GM23338 (cell line): Measurements from ENCODE around the gene AGPAT4. TPM values are rescaled to one million over a fixed set of nuclear protein-coding genes. Genes with fewer than 3 reads are reported as not detected.

Experiments used
- ATAC-seq: fragments of 200-7000 bp; cut with Tn5 transposase; 3 replicates; pipeline ENCODE4 v1.9.1; 2020
- DNase-seq: peaks from one replicate; pipeline ENCODE4 v3.0.0-alpha.2; 2015; ENCODE audit warnings: low spot score
- H2AFZ ChIP-seq: fragments of 200-600 bp; sonication (generic); 2 replicates; pipeline ENCODE4 v1.8.0; 2016; ENCODE audit warnings: antibody characterized with exemption, mild to moderate bottlenecking, moderate library complexity
- H3F3A ChIP-seq: fragments of 200-600 bp; sonication (generic); replicated peaks from 2 replicates; pipeline ENCODE4 v1.8.0; 2017; ENCODE audit warnings: antibody characterized with exemption, mixed run types, low read depth
- H3K27ac ChIP-seq: fragments of 200-600 bp; sonication (generic); 2 replicates; pipeline ENCODE4 v1.6.1; 2016; ENCODE audit warnings: low read depth
- H3K27me3 ChIP-seq: fragments of 200-600 bp; sonication (generic); 2 replicates; pipeline ENCODE4 v1.8.0; 2016; ENCODE audit warnings: mild to moderate bottlenecking, mixed run types, moderate library complexity; ENCODE audit not compliant: insufficient read depth
- H3K36me3 ChIP-seq: fragments of 200-600 bp; sonication (generic); 2 replicates; pipeline ENCODE4 v1.8.0; 2016; ENCODE audit warnings: mild to moderate bottlenecking; ENCODE audit not compliant: insufficient read depth
- H3K4me1 ChIP-seq: fragments of 200-600 bp; sonication (generic); 2 replicates; pipeline ENCODE4 v1.8.0; 2016; ENCODE audit warnings: mild to moderate bottlenecking, moderate library complexity; ENCODE audit not compliant: insufficient read depth
- H3K4me2 ChIP-seq: fragments of 200-600 bp; sonication (generic); 2 replicates; pipeline ENCODE4 v1.7.1; 2017; ENCODE audit warnings: mixed run types
- H3K4me3 ChIP-seq: fragments of 200-600 bp; sonication (generic); 2 replicates; pipeline ENCODE4 v1.6.1; 2016; ENCODE audit warnings: mixed run types
- H3K79me2 ChIP-seq: fragments of 200-600 bp; sonication (generic); replicated peaks from 2 replicates; pipeline ENCODE4 v1.8.0; 2017; ENCODE audit warnings: mild to moderate bottlenecking; ENCODE audit not compliant: insufficient read depth
- H3K9me2 ChIP-seq: fragments of 200-600 bp; sonication (generic); 2 replicates; pipeline ENCODE4 v1.8.0; 2017; ENCODE audit not compliant: insufficient read depth
- H4K20me1 ChIP-seq: fragments of 200-600 bp; sonication (generic); replicated peaks from 2 replicates; pipeline ENCODE4 v1.8.0; 2017; ENCODE audit warnings: mild to moderate bottlenecking; ENCODE audit not compliant: insufficient read depth
- H3K27ac Mint-ChIP-seq: 2 replicates; pipeline ENCODE4 v1.8.0; 2020; ENCODE audit warnings: inconsistent platforms, mild to moderate bottlenecking, moderate library complexity, mixed read lengths
- H3K27me3 Mint-ChIP-seq: 3 replicates; pipeline ENCODE4 v1.8.0; 2022; ENCODE audit warnings: low read depth, mild to moderate bottlenecking, moderate library complexity, mixed read lengths, inconsistent platforms; ENCODE audit not compliant: insufficient read depth, poor library complexity
- H3K36me3 Mint-ChIP-seq: 3 replicates; pipeline ENCODE4 v1.8.0; 2021; ENCODE audit warnings: low read depth, mild to moderate bottlenecking, inconsistent platforms, moderate library complexity, mixed read lengths
- H3K4me1 Mint-ChIP-seq: 3 replicates; pipeline ENCODE4 v1.8.0; 2020; ENCODE audit warnings: mild to moderate bottlenecking, inconsistent platforms, mixed read lengths
- H3K4me3 Mint-ChIP-seq: 3 replicates; pipeline ENCODE4 v1.8.0; 2021; ENCODE audit warnings: moderate library complexity, mild to moderate bottlenecking, inconsistent platforms, mixed read lengths
- H3K9me3 Mint-ChIP-seq: 3 replicates; pipeline ENCODE4 v1.8.0; 2020; ENCODE audit warnings: moderate library complexity, mild to moderate bottlenecking, inconsistent platforms, mixed read lengths
- CREB1 ChIP-seq: fragments of 250-450 bp; sonication (Bioruptor Pico); IDR thresholded peaks from 2 replicates; pipeline ENCODE4 v1.5.0; 2020; ENCODE audit warnings: low read depth, mild to moderate bottlenecking, moderate library complexity
- CTCF ChIP-seq, 2 experiments: fragments of 200-600 bp in 1 of 2; sonication (generic) in 1 of 2; conservative IDR thresholded peaks; 2 replicates each; pipeline versions ENCODE4 v1.5.1 to v1.6.1; 2016 to 2017; ENCODE audit warnings: antibody characterized with exemption in 2 of 2, low read depth in 2 of 2, mild to moderate bottlenecking in 2 of 2, moderate library complexity in 1 of 2
- ETS1 ChIP-seq: IDR thresholded peaks from 2 replicates; pipeline ENCODE4 v1.6.1; 2016; ENCODE audit warnings: antibody characterized with exemption
- EZH2phosphoT487 ChIP-seq: fragments of 200-600 bp; sonication (generic); IDR thresholded peaks from one replicate; pipeline ENCODE4 v1.8.1; 2018; ENCODE audit warnings: antibody characterized with exemption; ENCODE audit not compliant: unreplicated experiment
- JUNB ChIP-seq: IDR thresholded peaks from one replicate; pipeline ENCODE4 v1.6.1; 2016; ENCODE audit warnings: antibody characterized with exemption; ENCODE audit not compliant: unreplicated experiment
- NANOG ChIP-seq: IDR thresholded peaks from 2 replicates; pipeline ENCODE4 v1.6.1; 2016; ENCODE audit warnings: antibody characterized with exemption, borderline replicate concordance
- REST ChIP-seq: IDR thresholded peaks from one replicate; pipeline ENCODE4 v1.6.1; 2018; ENCODE audit warnings: antibody characterized with exemption; ENCODE audit not compliant: unreplicated experiment
- STAT1 ChIP-seq: IDR thresholded peaks from one replicate; pipeline ENCODE4 v1.6.1; 2016; ENCODE audit warnings: antibody characterized with exemption; ENCODE audit not compliant: unreplicated experiment
- ZNF114 ChIP-seq: fragments of 250-450 bp; sonication (Bioruptor Pico); IDR thresholded peaks from 2 replicates; pipeline ENCODE4 v1.5.0; 2020; ENCODE audit warnings: mild to moderate bottlenecking, moderate library complexity
- ZNF331 ChIP-seq: fragments of 250-450 bp; sonication (Bioruptor Pico); IDR thresholded peaks from 2 replicates; pipeline ENCODE4 v1.5.0; 2020; ENCODE audit warnings: low read depth, mild to moderate bottlenecking, moderate library complexity
- polyA plus RNA-seq: library from polyadenylated mRNA; unstranded; fragments of >200 nt; fragmentation: Nextera tagmentation; extraction: Ambion mirVana; gene quantifications from 2 replicates; pipeline ENCODE4 v1.2.1, GENCODE V29; 2016
- total RNA-seq: library from RNA; depleted of rRNA; stranded (reverse); fragments of >200 nt; shearing (Covaris generic); gene quantifications from 2 replicates; pipeline ENCODE4 v1.2.3, GENCODE V29; 2014

The AGPAT4 gene
- total and polyA plus RNA-seq, 2 experiments from 2014 or later = 8.9 to 19.3 TPM

- Mint-ChIP-seq H3K4me3 (no peak overlapping the region), H3K9me3 (no peaks in the 10 kb centered on the region), H3K27me3 (peaks cover 4% of the 10 kb centered on the region), H3K36me3 (peaks cover 85% of the 10 kb centered on the region), H3K27ac (no peak overlapping the region; the same call in 1 of the 2 replicates), H3K4me1 (no peaks in the 10 kb centered on the region)
- Histone ChIP-seq H3K9me2 (no peaks in the 10 kb centered on the region), H4K20me1 (no peaks in the 10 kb centered on the region; the same call in 1 of the 2 replicates), H3K4me2 (no peak overlapping the region), H3K4me3 (no peak overlapping the region), H2AFZ (no peak overlapping the region), H3K36me3 (peaks cover 41% of the 10 kb centered on the region), H3F3A (no peaks in the 10 kb centered on the region), H3K4me1 (no peaks in the 10 kb centered on the region), H3K27ac (no peak overlapping the region), H3K27me3 (no peaks in the 10 kb centered on the region), H3K79me2 (no peaks in the 10 kb centered on the region)
- DNase-seq (no peak), ATAC-seq (no peak)
- no peak for TF ChIP-seq ETS1
- TF ChIP-seq EZH2phosphoT487 = no peak
- no peak for TF ChIP-seq JUNB
- TF ChIP-seq ZNF114 (CRISPR knock-in tag) = no peak
- TF ChIP-seq STAT1 = no peak
- TF ChIP-seq NANOG = no peak
These were observed 163.7 kb downstream of the AGPAT4 start for GRCh38 chr6:161110028-161110779.

- Histone ChIP-seq H3K9me2 (no peaks in the 10 kb centered on the region), H3K4me3 (no peak overlapping the region), H3K27me3 (no peaks in the 10 kb centered on the region), H3F3A (no peaks in the 10 kb centered on the region), H3K4me1 (no peaks in the 10 kb centered on the region), H4K20me1 (no peaks in the 10 kb centered on the region; the same call in 1 of the 2 replicates), H3K27ac (no peak overlapping the region), H3K4me2 (no peak overlapping the region), H3K79me2 (no peaks in the 10 kb centered on the region), H3K36me3 (peaks cover 37% of the 10 kb centered on the region), H2AFZ (no peak overlapping the region)
- no peak overlapping the region for H3K27ac Mint-ChIP-seq
- ATAC-seq (no peak), DNase-seq (no peak)
- H3K27me3 Mint-ChIP-seq = peaks cover 4% of the 10 kb centered on the region
- H3K4me3 Mint-ChIP-seq = no peak overlapping the region
- H3K9me3 Mint-ChIP-seq = no peaks in the 10 kb centered on the region
- no peaks in the 10 kb centered on the region for H3K4me1 Mint-ChIP-seq
- no peak for TF ChIP-seq REST
- no peak for TF ChIP-seq JUNB
- no peak for TF ChIP-seq ZNF331 (CRISPR knock-in tag)
- TF ChIP-seq ZNF114 (CRISPR knock-in tag) = no peak
- no peak for TF ChIP-seq CTCF (conservative IDR thresholded peaks at IDR 0.05; ENCODE audit: low read depth in 2 of 2)
- no peak for TF ChIP-seq CREB1 (CRISPR knock-in tag)
- peaks cover 81% of the 10 kb centered on the region for H3K36me3 Mint-ChIP-seq
These were observed 164.5 kb downstream of the AGPAT4 start for GRCh38 chr6:161109366-161109765.
